A673 (cell line): ENCODE data around the gene SSPN. TPM values are rescaled to one million over a fixed set of nuclear protein-coding genes. Genes with fewer than 3 reads are reported as not detected.

Experiments used
- BruUV-seq: library from RNA; stranded (reverse); fragments of 400-500 nt; replicated peaks from 2 replicates; lab custom pipeline; 2021; lab: Mats Ljungman, UMichigan
- CTCF ChIA-PET: fragments of 300-600 bp; sonication (Branson Sonifier 250); formaldehyde crosslinking; loops from one replicate; lab custom pipeline; 2022; ENCODE audit warnings: antibody characterized with exemption; lab: Charles Lee
- POLR2A ChIA-PET: fragments of 300-600 bp; sonication (Branson Sonifier 250); formaldehyde crosslinking; loops from one replicate; lab custom pipeline; 2022; ENCODE audit warnings: antibody characterized with exemption; ENCODE audit not compliant: low non-redundant PET; lab: Charles Lee
- DNase-seq: peaks from one replicate; pipeline ENCODE4 v3.0.0-alpha.2; 2015; ENCODE audit warnings: low spot score
- H3K27ac ChIP-seq: fragments of 200-600 bp; sonication (generic); 2 replicates; pipeline ENCODE4 v1.5.1; 2016; ENCODE audit warnings: mixed run types, low read depth, mild to moderate bottlenecking, mixed read lengths, antibody characterized with exemption, low read length; ENCODE audit not compliant: poor library complexity, severe bottlenecking
- H3K27me3 ChIP-seq: fragments of 200-600 bp; sonication (generic); replicated peaks from 2 replicates; pipeline ENCODE4 v1.6.1; 2017; ENCODE audit warnings: mixed run types, low read depth, mild to moderate bottlenecking, mixed read lengths, antibody characterized with exemption, low read length; ENCODE audit not compliant: insufficient read depth, poor library complexity
- H3K36me3 ChIP-seq: fragments of 200-600 bp; sonication (generic); 2 replicates; pipeline ENCODE4 v1.6.1; 2016; ENCODE audit warnings: mixed run types, mild to moderate bottlenecking, mixed read lengths, antibody characterized with exemption, low read length; ENCODE audit not compliant: insufficient read depth, poor library complexity, severe bottlenecking
- H3K4me1 ChIP-seq: fragments of 200-600 bp; sonication (generic); 2 replicates; pipeline ENCODE4 v1.6.1; 2017; ENCODE audit warnings: mixed run types, mild to moderate bottlenecking, mixed read lengths, antibody characterized with exemption, low read length; ENCODE audit not compliant: insufficient read depth, poor library complexity, severe bottlenecking
- H3K4me3 ChIP-seq: fragments of 200-600 bp; sonication (generic); 2 replicates; pipeline ENCODE4 v1.5.1; 2016; ENCODE audit warnings: low read depth, mixed run types, mild to moderate bottlenecking, mixed read lengths, low read length; ENCODE audit not compliant: poor library complexity, severe bottlenecking
- H3K9me3 ChIP-seq: fragments of 200-600 bp; sonication (generic); 2 replicates; pipeline ENCODE4 v1.6.1; 2016; ENCODE audit warnings: mixed run types, low read depth, mild to moderate bottlenecking, mixed read lengths, antibody characterized with exemption, low read length; ENCODE audit not compliant: poor library complexity, severe bottlenecking
- EZH2 ChIP-seq: fragments of 200-600 bp; sonication (generic); IDR thresholded peaks from 2 replicates; pipeline ENCODE4 v1.6.1; 2017; ENCODE audit warnings: borderline replicate concordance, low read depth, mild to moderate bottlenecking, mixed read lengths, antibody characterized with exemption, low read length; ENCODE audit not compliant: poor library complexity, severe bottlenecking
- intact Hi-C: fragments of 100-400 bp; cut with micrococcal nuclease; formaldehyde crosslinking; loops from one replicate; pipeline ENCODE4 v1.10.0; 2022; ENCODE audit not compliant: unreplicated experiment
- total RNA-seq: library from RNA; stranded (reverse); gene quantifications from 2 replicates; pipeline ENCODE4 v1.2.3, GENCODE V29; 2021
- TF ChIP-seq, protein P1 (sequence below): fragments of 300-800, 200-600 bp; sonication (generic); conservative IDR thresholded peaks from 2 replicates; pipeline ENCODE4 v1.5.1; 2017; ENCODE audit warnings: low read depth, mild to moderate bottlenecking, antibody characterized with exemption, low read length, moderate library complexity, mixed read lengths

The SSPN gene
- total RNA-seq, 1 experiment from 2014 or later = 9.8 TPM

DNA sequence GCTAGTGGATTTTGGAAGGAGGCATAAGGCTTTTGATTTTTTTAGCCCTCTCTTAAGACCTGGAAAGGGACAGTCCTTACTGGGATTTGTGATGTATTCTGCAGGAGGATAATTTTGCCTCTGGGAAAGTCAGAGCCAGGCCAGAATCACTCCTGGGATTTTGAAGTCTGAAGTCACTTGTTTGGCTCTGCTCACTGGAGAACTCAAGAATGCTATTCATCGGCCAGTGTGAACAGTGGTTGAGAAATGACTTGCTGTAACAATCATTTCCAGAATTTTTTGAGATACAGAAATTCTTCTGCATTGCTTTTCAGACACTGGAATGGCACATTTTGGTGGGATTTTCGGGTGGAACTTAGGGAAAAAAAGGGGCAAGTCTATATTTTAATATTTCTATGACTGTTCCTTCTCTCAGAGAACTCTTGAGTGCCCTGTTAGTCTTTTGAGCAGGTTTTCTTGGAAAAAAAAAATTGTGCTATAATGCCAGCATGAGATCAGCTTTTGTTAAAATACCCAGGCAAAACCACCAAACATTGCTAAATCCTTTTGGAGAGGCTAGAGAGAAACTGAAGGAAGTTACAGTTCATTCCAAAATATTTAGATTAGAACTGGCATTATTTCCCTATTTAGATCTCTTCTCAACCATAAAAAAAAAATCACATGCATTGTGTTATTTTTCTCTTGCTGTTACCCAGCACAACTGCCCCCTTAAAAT, 44.5 kb upstream of the SSPN start:
- no TSS peak for BruUV-seq

DNA sequence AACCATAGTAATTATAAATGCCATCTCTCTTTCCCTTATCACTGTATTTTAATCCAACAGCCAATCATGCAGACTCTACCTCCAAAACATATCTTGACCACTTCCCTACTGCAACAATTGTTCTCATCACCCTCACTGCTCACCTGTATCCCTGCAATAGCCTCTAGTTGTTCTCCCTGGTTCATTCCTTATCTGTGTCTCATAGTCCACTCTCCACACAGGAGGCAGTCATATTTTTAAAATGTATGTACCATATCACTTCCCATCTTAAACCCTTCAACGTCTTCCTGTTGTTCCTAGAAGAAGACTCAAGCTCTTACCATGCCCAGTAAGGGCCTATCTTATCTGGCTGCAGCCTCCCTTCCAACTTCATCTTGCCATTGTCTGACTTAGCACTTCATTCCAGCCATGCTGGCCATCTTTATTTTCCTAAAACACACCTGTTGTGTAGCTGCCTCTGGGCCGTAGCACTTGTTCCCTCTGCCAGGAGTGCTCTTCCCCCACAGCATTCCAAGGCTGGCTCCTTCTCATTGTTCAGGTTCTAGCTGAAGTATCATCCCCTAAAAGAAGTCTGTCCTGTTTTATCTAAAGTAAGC, 42.8 kb upstream of the SSPN start:
- no peak for DNase-seq
- intact Hi-C loops = no loop called here
- Histone ChIP-seq H3K4me3 (no peak overlapping the region), H3K27ac (no peak overlapping the region), H3K4me1 (no peaks in the 10 kb centered on the region), H3K36me3 (no peaks in the 10 kb centered on the region), H3K27me3 (no peaks in the 10 kb centered on the region), H3K9me3 (no peaks in the 10 kb centered on the region)
- CTCF ChIA-PET = no interaction called here
- POLR2A ChIA-PET = no interaction called here
- no TSS peak for BruUV-seq
- TF ChIP-seq EZH2 = no peak
- TF ChIP-seq, protein P1, sequence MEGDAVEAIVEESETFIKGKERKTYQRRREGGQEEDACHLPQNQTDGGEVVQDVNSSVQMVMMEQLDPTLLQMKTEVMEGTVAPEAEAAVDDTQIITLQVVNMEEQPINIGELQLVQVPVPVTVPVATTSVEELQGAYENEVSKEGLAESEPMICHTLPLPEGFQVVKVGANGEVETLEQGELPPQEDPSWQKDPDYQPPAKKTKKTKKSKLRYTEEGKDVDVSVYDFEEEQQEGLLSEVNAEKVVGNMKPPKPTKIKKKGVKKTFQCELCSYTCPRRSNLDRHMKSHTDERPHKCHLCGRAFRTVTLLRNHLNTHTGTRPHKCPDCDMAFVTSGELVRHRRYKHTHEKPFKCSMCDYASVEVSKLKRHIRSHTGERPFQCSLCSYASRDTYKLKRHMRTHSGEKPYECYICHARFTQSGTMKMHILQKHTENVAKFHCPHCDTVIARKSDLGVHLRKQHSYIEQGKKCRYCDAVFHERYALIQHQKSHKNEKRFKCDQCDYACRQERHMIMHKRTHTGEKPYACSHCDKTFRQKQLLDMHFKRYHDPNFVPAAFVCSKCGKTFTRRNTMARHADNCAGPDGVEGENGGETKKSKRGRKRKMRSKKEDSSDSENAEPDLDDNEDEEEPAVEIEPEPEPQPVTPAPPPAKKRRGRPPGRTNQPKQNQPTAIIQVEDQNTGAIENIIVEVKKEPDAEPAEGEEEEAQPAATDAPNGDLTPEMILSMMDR = no peak

More for the DNA sequence above, 44.5 kb upstream of the SSPN start:
- Histone ChIP-seq H3K27ac (no peak overlapping the region), H3K4me1 (no peaks in the 10 kb centered on the region), H3K9me3 (no peaks in the 10 kb centered on the region), H3K27me3 (no peaks in the 10 kb centered on the region), H3K4me3 (no peak overlapping the region), H3K36me3 (no peaks in the 10 kb centered on the region)
- TF ChIP-seq, protein P1 = no peak
- no peak for TF ChIP-seq EZH2
- CTCF ChIA-PET = no interaction called here
- POLR2A ChIA-PET = no interaction called here
- no peak for DNase-seq
- intact Hi-C loops = no loop called here

DNA sequence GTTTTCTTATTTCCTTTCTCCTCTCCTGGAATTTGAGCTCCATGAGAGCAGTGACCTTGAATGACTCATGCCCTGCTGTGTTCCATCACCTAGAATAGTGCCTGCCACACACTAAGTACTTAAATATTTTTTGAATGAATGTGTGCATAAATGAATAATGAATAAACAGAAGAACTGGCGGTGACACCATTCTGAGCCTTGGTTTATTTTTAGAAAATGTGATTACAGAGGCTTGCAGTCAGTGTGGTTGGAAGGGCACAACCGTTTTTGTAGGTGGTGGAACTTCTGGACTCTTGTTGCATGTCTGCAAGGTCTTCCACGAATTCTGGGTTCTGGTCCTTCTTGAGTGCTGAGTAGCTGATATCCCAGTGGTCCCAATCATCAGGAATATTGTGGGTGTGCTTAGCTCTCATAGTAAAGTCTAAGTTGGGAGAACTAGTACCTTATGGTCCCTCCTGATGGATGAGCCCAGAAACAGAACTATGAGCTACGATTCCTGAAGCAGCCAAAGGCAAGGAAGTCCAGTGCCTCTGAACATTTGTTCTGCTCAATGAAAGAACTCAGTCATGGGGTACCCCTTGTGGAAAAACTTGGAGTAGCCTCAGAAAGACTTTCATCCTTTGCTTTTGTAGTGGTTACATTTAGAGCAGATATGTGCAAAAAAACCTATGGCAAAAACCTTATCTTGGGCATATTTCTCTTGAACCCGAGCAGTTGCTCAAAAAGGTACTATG, 41.8 kb upstream of the SSPN start:
- Histone ChIP-seq H3K4me1 (no peaks in the 10 kb centered on the region), H3K27ac (no peak overlapping the region), H3K4me3 (no peak overlapping the region), H3K36me3 (no peaks in the 10 kb centered on the region), H3K9me3 (no peaks in the 10 kb centered on the region), H3K27me3 (no peaks in the 10 kb centered on the region)
- POLR2A ChIA-PET = no interaction called here
- no TSS peak for BruUV-seq
- DNase-seq = peak; percentile 57
- CTCF ChIA-PET = no interaction called here
- intact Hi-C loops = no loop called here
- TF ChIP-seq, protein P1 = 0 out of 2 replicates have a peak, but pooled peaks have one; percentile 20
- no peak for TF ChIP-seq EZH2
